Fibroblast of peridontal ligament (primary cell): ENCODE results near the gene ZFP69.
A peak's percentile ranks its signal among the peaks of the same experiment; 100 is the strongest.
"Not testable (repeated sequence)": the region's sequence is repeated elsewhere in the genome, so short reads cannot be mapped to it uniquely, and the experiment has no call there.

Experiments used
- DNase-seq: peaks from one replicate; pipeline ENCODE4 v3.0.0-alpha.2; 2010; ENCODE audit errors: extremely low read depth

The ZFP69 gene

DNA sequence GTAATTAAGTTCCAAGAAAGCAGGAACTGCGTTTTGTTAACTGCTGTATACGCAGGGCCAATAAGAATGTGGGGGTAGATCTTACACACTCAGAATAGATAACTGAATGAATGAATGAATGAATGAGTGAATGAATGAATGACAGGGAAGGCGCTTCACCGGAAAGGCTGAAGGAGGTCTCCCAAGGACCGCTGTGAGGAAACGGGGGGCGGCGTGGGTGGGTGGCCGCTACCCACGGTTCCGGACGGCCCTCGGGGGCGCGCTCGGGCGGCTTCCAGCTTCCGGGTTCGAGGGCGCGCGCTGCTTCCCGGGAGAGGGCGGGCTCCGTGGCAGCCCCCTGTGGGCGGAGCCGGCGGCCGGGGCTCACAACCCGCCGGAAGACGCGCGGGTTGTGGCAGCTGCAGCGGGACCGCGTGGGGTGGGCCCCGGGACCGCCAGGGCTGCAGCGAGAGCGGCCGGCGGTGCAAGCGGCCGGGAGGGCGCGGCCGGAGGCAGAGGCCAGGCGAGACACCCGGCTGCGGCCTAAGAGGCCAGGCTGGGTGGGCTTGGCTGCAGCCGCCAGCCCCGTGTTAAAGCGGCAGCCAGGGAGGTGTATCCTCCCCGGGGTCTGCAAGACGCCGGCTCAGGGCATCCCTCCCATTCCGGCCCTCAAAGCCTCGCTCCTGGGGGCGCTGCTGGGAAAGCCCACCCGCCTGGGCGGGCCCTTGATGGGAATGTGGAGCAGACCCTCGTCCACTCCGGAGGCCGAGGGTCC lies at the start of gene ZFP69:
ZFP69 (plus strand) TSS at position 367 of the 754 bp plus-strand sequence. CDS start 2,072 bp downstream, outside the sequence.
- peak; percentile 35 for DNase-seq

DNA sequence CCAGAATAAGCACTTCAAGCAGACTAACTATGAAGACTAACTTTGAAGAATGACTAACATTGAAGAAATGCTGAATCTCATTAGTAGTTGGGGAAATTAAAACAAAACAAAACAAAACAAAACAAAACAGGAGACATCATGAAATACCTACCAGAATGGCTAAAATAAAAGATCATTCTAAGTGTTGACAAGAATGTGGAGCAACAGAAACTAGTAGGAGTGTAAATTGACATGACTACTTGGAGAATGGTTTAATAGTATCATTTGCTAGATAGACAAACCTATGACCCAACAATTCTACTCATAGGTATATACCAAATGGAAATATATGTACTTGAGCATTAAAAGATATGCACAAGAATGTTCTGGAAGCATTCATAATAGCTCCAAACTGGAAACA lies 45.7 kb upstream of the ZFP69 start:
- no peak for DNase-seq

DNA sequence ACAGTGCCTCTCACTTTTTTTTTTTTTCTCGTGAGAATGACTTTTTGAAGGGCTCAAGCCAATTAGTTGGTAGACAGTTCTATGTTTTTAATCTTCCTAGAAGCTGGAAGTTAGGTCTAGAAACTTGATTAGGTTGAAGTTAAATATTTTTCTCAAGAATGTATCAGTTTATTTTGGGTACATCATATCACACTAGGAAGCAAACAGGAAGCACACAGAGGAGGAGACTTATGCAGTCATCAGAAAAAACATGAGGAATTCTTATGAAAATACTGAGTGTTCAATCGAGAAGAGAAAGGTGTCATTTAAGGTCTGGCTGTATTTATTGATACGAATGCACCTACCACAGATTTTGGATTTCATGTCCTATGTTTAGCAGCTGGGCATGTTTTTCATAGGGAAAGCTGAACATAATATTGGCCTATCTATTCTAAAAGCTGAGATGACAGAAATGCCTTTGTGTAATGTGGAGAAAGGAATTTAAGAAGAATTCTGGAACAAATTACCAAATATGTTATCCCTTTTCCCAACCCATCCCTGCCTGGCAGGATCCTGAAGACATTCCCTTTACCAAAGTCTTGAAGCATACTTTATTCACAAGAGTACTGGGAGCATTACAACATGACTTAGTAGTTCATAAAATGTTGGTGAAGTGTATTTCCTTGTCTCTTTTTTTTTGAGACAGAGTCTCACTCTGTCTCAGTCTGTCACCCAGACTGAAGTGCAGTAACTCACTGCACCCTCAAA lies 44.3 kb upstream of the ZFP69 start:
- peak; percentile 34 for DNase-seq

DNA sequence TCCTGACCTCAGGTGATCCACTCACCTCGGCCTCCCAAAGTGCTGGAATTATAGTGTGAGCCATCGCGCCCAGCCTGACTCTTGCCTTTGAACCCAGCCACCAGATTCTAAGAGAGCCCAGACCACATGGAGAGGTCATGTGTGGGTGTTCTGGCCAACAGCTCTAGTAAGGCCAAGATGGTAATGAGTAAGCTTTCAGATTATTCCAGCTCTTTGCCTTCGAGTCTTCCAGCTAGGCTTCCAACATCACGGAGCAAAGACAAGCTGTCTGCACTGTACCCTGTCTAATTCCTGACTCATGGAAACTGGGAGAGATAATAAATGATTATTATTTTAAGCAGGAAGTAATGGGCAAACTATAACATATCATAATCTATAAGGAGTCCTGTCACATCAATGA lies 41.6 kb upstream of the ZFP69 start:
- no peak for DNase-seq

DNA sequence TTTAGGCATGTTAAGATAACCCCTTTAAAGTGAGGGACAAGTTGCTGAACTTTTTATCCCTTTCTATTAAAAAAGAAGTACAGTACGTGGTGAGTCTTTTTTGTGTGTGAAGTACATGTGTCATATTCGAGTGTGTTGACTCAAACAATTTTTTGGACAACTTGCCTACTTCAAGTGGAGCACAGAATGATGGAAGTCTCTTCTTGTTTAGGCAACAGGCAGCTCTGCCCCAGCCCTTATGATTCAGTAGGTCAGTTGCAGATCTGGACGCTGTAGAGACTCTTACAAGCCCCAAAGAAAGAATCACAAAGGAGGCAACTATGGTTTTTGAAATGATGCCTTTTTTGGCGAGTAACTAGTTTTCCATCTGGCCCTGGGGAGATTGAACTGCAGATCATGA lies 41.2 kb upstream of the ZFP69 start:
- no peak for DNase-seq

DNA sequence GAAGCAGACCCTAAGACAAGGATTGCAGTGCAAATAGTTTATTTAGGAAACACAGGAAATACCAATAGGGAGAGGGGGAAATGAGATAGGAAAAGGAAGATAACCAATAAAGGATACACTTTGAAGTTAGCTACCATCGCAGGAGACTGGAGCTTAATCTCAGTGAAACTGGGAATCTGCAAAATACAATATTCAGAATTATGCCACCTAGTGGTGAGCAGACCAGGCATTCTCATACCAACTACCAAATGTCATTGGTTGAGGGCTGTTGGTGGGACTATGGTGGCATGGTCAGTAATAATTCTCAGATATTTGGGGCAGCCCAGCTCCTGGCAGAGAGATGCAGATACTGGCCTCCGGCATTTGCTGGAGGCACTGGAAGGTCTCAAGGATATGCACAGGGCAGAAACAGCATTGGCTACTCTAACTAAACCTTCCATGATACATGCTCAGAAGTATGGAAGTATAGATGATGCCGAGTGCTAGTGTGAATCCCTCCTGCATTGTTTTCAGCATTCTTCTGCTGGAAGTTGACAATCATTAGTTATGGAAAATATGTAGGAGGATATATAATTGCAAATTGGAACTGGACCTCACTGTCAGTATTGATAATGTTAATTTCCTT lies 38.6 kb upstream of the ZFP69 start:
- DNase-seq = peak; percentile 43

DNA sequence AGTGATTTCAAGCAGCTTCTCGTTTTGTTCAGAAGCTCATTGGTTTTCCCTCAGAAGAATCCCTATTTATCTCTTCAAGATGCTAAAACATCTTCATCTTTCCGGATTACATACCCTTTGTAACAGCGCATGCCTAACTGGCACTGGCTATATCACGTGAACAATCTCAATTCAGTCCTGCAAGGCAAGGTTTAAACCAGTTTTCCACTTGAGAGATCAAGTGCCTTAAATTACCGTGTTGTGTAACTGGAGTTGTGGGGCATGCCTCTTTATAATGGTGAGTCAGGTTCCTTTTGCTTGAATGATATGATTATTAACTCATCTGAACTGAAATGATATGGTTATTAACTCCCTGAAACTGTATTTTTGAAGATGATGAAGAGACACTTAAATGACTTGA lies 37.8 kb upstream of the ZFP69 start:
- no peak for DNase-seq

DNA sequence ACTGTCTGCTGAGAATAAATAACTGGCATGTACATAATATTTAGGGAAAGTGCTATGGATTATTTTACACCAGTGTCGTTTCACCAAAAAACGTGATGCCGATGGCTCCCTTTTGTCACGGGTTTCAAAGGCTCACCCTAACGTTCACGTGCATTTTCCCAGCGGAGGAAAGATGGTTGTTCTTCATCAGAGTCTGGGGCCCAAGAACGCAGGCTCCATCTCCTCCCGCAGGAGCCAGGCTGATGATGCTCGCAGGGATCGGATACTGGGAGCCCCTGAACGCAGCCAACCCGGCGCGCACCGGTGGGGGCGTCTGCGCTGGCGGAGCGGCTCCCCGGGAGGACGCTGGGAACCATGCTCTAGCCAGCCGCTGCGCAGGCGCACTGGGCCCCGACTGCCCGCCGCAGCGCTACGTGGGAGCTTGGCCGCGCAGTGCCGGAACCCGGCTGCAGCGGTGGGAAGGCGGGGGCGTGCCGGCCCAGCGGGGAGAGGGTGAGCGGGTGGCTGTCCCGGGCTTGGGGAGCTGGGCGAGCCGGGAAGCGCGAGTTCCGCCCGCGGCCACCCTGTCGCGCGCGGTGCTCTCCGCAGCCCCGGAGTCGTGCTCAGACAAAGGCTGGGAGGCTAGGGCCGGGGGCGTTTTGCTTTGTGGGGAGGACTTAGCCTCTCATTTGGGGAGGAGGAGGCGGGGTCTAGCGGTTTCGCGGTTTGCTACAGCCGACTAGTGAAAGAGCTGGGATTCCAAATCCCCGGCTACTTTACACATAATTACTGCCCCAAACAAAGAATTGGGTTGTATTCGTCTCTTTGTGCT lies 27.2 kb upstream of the ZFP69 start, which contains the start of gene ZFP69B:
ZFP69B (plus strand) TSS at position 793 of the 811 bp plus-strand sequence. CDS start 486 bp downstream, outside the sequence.
- peak; percentile 86 for DNase-seq

DNA sequence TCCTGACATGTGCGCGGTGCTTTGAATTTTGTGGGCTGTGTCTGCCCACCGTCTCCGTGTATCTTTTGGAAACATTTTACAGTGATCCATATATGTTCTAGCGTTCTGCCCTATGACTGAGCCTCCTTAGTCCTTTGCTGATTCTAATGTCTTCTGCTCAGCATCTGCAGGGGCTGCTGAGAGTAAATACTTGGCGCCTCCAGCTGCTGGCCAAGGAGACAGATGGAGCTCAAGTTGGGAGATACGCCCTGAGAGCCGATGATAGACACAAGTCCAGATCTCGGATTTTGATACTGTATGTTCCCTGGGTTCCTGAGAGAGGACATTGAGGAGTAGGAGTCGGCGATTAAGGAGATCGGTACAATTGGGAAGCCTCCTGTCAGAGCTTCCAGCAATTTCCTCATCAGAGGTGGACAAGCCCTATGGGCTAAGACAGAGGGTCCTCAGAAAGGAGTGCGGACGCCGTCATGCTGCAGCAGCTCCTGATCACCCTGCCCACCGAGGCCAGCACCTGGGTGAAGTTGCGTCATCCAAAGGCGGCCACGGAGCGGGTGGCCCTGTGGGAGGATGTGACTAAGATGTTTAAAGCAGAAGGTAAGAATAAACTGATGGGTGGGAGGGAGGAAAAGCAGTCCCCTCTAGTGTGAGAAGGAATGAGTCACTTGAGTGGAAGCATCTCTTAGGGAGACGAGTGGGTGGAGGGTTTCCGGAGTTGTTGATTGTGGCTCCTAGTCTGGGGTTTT lies 26.4 kb upstream of the ZFP69 start:
- DNase-seq = peak; percentile 15

DNA sequence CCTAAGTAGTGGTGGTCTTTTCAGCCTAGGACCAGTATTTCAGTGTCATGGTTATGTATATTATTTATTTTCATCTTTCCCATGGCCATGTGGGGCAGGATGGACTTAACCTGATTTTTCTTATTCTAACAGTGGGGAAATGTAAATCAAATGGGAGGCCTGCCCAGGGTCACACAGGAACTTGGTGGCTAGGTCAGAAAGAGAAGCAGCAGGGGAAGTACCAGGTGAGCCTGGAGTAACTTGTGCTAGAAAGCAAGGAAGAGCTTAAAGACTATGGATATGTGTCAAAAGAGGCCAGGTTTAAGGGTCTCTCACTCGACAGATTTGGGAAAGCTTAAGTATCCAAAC lies 25.9 kb upstream of the ZFP69 start:
- no peak for DNase-seq

DNA sequence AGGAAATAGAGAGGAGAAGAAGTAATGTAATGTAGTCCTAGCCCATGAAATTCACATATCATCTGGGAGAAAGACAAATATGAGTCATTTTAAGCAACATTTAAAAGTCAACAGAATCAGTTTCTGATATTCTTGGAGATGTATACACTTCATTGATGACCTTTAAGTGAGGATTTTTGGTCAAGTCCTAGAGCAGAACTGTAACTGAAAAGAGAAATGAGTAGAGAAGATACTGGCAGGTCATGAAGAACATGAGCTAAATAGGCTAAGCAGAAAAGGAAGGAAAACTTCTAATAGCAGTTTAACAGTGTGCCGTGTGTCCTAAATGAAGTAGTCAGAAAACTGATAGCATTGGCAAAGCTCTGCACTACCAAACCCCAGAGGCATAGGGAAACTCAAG lies 22.2 kb upstream of the ZFP69 start:
- no peak for DNase-seq

DNA sequence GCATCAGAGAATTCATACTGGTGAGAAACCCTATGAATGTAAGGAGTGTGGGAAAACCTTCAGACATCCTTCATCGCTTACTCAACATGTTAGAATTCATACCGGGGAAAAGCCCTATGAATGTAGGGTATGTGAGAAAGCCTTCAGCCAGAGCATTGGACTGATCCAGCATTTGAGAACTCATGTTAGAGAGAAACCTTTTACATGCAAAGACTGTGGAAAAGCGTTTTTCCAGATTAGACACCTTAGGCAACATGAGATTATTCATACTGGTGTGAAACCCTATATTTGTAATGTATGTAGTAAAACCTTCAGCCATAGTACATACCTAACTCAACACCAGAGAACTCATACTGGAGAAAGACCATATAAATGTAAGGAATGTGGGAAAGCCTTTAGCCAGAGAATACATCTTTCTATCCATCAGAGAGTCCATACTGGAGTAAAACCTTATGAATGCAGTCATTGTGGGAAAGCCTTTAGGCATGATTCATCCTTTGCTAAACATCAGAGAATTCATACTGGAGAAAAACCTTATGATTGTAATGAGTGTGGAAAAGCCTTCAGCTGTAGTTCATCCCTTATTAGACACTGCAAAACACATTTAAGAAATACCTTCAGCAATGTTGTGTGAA lies 14.0 kb upstream of the ZFP69 start:
- DNase-seq = peak; percentile 10

DNA sequence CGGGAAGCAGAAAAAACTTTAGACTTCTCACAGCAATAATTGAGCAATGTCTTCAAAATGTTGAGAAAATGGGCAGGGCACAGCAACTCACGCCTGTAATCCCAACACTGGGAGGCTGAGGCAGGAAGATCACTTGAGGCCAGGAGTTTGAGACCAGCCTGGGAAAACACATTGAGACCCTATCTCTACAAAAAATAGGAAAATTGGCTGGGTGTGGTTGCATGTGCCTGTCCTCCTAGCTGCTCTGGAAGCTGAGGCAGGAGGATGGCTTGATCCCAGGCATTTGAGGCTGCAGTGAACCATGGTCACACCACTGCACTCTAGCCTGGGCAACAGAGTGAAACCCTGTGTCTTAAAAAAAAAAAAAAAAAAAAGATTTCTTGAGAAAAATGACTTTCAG lies 7.8 kb upstream of the ZFP69 start:
- DNase-seq = no peak

DNA sequence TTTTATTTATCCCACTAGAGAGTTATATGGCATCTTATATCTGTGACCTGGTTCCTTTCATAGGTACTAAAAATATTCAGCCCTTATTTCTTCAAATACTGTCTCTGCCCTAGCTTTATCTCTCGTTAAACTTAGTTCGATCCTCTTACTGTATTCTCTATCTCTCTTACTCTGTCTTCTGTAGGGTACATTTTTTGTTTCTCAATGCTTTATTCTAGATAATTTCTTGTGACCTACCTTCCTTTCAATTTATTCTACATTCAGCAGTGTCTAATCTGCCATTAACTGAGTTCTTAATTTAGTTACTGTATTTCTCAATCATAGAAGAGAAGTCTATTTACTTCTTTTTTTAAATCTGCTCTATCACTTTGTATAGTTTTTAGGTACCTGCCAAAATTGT lies 1.8 kb upstream of the ZFP69 start:
- DNase-seq = no peak

DNA sequence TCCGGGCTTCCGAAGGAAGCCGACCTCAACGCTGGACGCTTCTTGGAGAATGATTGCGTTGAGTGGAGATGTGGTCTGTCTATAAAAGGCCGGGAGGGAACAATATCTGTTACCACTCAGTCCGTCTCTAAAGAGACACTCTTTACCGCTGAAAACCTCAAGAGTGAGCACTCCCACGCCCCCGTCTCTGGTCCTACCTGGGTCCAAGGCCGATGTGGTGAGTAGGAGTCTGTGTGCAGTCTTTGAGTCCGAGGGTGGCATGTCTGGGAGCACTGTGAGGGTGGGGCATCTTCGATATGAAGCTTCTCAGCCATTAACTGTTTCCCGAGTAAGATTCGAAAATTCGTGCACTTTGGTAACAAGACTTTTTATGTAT lies 576 bp downstream of the ZFP69 start:
- DNase-seq = peak; percentile 24

DNA sequence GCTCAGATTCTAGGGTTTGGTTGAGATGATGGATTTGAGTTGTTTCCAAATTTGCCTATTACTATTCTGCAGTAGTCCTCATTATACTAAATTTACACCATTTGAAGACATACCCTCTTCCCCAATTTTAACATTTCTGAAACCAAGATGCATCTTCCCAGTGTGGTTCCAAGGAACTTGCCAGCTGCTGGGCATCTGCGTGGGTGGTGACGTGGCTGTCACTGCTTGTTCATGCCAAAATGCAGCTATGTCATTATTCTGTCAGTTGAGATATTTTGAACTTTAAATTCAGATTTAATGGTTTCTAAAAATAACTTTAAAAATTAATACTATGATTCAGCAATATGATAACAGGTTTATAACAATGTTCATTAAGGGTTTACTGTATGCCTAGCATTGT lies 1.2 kb downstream of the ZFP69 start:
- DNase-seq = peak; percentile 16

DNA sequence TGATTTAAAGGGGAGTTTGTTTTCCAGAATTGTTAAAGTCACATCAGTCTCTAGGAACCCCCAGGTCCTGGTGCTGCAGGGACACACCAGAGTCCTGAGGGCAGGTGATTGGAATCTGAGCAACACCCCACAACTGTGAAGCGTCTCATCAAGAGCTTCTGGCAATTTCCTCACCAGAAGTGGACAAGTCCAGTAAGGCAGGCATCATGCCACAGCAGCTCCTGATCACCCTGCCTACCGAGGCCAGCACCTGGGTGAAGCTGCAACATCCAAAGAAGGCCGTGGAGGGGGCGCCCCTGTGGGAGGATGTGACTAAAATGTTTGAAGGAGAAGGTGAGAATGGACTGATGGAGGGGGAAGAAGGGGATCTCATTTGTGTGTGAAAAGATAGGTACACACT lies 2.1 kb downstream of the ZFP69 start:
- DNase-seq = no peak

DNA sequence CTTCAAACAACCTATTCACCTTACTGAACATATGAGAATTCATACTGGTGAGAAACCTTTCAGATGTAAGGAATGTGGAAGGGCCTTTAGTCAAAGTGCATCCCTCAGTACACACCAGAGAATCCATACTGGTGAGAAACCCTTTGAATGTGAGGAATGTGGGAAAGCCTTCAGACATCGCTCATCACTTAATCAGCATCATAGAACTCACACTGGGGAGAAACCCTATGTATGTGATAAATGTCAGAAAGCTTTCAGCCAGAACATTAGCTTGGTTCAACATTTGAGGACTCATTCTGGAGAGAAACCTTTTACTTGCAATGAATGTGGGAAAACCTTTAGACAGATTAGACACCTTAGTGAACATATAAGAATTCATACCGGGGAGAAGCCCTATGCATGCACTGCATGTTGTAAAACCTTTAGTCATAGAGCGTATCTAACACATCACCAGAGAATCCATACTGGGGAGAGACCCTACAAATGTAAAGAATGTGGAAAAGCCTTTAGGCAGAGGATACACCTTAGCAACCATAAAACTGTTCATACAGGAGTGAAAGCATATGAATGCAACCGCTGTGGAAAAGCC lies 18.3 kb downstream of the ZFP69 start:
- no peak for DNase-seq

DNA sequence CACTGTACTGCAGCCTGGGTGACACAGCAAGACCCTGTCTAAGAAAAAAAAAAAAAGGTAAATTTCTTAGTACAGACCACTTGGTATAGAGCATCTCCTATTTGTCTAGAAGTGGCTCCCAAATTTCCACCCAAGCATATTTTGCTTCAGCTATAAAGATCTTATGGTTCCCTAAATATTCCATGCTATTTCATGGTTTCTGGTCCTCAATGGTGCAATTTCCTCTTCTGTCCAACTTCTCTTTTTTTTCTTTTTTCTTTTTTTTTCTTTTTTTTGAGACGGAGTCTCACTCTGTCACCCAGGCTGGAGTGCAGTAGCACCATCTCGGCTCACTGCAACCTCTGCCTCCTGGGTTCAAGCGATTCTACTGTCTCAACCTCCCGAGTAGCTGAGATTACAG lies 25.6 kb downstream of the ZFP69 start:
- DNase-seq = not testable (repeated sequence)

DNA sequence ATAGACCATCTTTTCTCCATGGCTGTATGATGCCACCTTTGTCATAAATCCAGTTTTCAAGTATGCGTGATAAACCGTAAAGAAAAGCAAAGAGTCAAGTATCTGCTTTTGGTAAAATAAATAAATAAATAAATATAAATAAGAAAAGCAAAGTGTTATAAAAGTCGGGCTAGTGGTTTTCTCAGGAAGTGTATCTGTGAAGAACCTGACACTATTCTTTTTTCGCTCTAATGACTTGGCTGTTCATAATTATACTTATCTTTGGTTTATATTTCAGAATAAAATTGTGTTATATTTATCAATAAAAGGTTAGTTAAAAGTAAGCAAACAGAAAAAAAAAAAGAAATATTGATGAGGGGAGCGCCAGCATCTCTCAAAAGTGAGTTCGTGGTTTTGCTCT lies 30.9 kb downstream of the ZFP69 start:
- no peak for DNase-seq
